Endothelial cell of umbilical vein (primary cell): ENCODE results near the gene MTO1. TPM values are rescaled to one million over a fixed set of nuclear protein-coding genes. Genes with fewer than 3 reads are reported as not detected.

ENCODE experiments used
- Bru-seq: library from RNA; stranded (reverse); fragments of 400-500 nt; gene quantifications from one replicate; lab custom pipeline; 2021; lab: Mats Ljungman, UMichigan
- BruChase-seq, 2 experiments: library from RNA; stranded (reverse); fragments of 400-500 nt; gene quantifications; one replicate each; lab custom pipeline; 2021; lab: Mats Ljungman, UMichigan
- BruUV-seq: library from RNA; stranded (reverse); fragments of 400-500 nt; replicated peaks from 2 replicates; lab custom pipeline; 2021; lab: Mats Ljungman, UMichigan
- CTCF ChIA-PET: fragments of 300-600, 350-600 bp; sonication (Branson Sonifier 250); formaldehyde crosslinking; loops from one replicate; lab custom pipeline; 2021; ENCODE audit warnings: antibody characterized with exemption, inconsistent platforms; lab: Charles Lee
- POLR2A ChIA-PET: fragments of 300-600, 350-600 bp; sonication (Branson Sonifier 250); formaldehyde crosslinking; loops from one replicate; lab custom pipeline; 2021; ENCODE audit warnings: antibody characterized with exemption, inconsistent platforms; lab: Charles Lee
- DNase-seq: peaks from one replicate; pipeline ENCODE4 v3.0.0-alpha.2; 2011; ENCODE audit warnings: low read depth, low spot score
- FAIRE-seq: peaks from 2 replicates; lab custom pipeline; 2011; peaks lifted over from hg19 to GRCh38; lab: Jason Lieb, UNC
- H2AFZ ChIP-seq: 2 replicates; pipeline ENCODE4 v1.6.0; 2012; ENCODE audit warnings: low read depth, low read length, control low read depth, inconsistent platforms
- H3K27ac ChIP-seq: 2 replicates; pipeline ENCODE4 v1.5.1; 2011; ENCODE audit warnings: low read depth, mild to moderate bottlenecking, control low read depth, low read length, moderate library complexity; ENCODE audit not compliant: insufficient read depth
- H3K27me3 ChIP-seq, 2 experiments: 2 replicates each; pipeline versions ENCODE4 v1.6.0 to v1.6.1; 2011; ENCODE audit warnings: low read length in 2 of 2, mixed read lengths in 1 of 2; ENCODE audit not compliant: control insufficient read depth in 2 of 2, insufficient read depth in 2 of 2
- H3K36me3 ChIP-seq, 2 experiments: 2 replicates in 1 of 2; 3 replicates in 1 of 2; pipeline ENCODE4 v1.5.1; 2011; ENCODE audit warnings: low read length in 2 of 2, mild to moderate bottlenecking in 1 of 2, moderate library complexity in 1 of 2; ENCODE audit not compliant: control insufficient read depth in 2 of 2, insufficient read depth in 2 of 2; ENCODE audit errors: extremely low read depth in 1 of 2
- H3K4me1 ChIP-seq: 3 replicates; pipeline ENCODE4 v1.5.1; 2011; ENCODE audit warnings: mild to moderate bottlenecking, low read length; ENCODE audit not compliant: control insufficient read depth, insufficient read depth; ENCODE audit errors: extremely low read depth
- H3K4me2 ChIP-seq: 2 replicates; pipeline ENCODE4 v1.6.1; 2011; ENCODE audit warnings: low read length, control low read depth, mixed read lengths; ENCODE audit not compliant: insufficient read depth
- H3K4me3 ChIP-seq, 3 experiments: fragments of 200-600 bp in 1 of 3; sonication (generic), shearing (Covaris generic) in 1 of 3; replicated peaks in 1 of 3; 2 replicates each; pipeline ENCODE4 v1.5.1; 2011 to 2016; ENCODE audit warnings: control low read depth in 3 of 3, low read length in 3 of 3, mild to moderate bottlenecking in 2 of 3, inconsistent platforms in 1 of 3, low read depth in 1 of 3, moderate library complexity in 1 of 3; ENCODE audit not compliant: insufficient read depth in 1 of 3
- H3K79me2 ChIP-seq: 2 replicates; pipeline ENCODE4 v1.6.0; 2012; ENCODE audit warnings: low read length, inconsistent platforms; ENCODE audit not compliant: control insufficient read depth, insufficient read depth
- H3K9ac ChIP-seq: replicated peaks from 2 replicates; pipeline ENCODE3; 2011; ENCODE audit warnings: low read length, control low read depth; ENCODE audit not compliant: insufficient read depth; ENCODE audit errors: extremely low read depth
- H3K9me1 ChIP-seq: replicated peaks from 3 replicates; pipeline ENCODE4 v1.6.0; 2011; ENCODE audit warnings: mild to moderate bottlenecking, low read length; ENCODE audit not compliant: control insufficient read depth, insufficient read depth; ENCODE audit errors: extremely low read depth
- H3K9me3 ChIP-seq: replicated peaks from 2 replicates; pipeline ENCODE4 v1.5.1; 2012; ENCODE audit warnings: low read length, inconsistent platforms; ENCODE audit not compliant: control insufficient read depth, insufficient read depth
- H4K20me1 ChIP-seq: replicated peaks from 2 replicates; pipeline ENCODE3; 2011; ENCODE audit warnings: mild to moderate bottlenecking, low read length; ENCODE audit not compliant: control insufficient read depth, insufficient read depth; ENCODE audit errors: extremely low read depth
- EZH2 ChIP-seq: IDR thresholded peaks from 2 replicates; pipeline ENCODE4 v1.6.1; 2012; ENCODE audit warnings: borderline replicate concordance, low read depth, mild to moderate bottlenecking, moderate library complexity, low read length, inconsistent platforms; ENCODE audit not compliant: severe bottlenecking
- FOS ChIP-seq: IDR thresholded peaks from 2 replicates; pipeline ENCODE4 v1.6.1; 2011; ENCODE audit warnings: mild to moderate bottlenecking, low read length, moderate library complexity, borderline replicate concordance; ENCODE audit not compliant: insufficient read depth
- GATA2 ChIP-seq: IDR thresholded peaks from 2 replicates; pipeline ENCODE4 v1.7.0; 2011; ENCODE audit warnings: low read depth, mild to moderate bottlenecking, moderate library complexity, mixed read lengths, low read length; ENCODE audit not compliant: insufficient read length, insufficient read depth
- JUN ChIP-seq: IDR thresholded peaks from 2 replicates; pipeline ENCODE4 v1.6.1; 2011; ENCODE audit warnings: borderline replicate concordance, low read depth; ENCODE audit not compliant: insufficient read length, insufficient read depth
- MYC ChIP-seq: IDR thresholded peaks from one replicate; pipeline ENCODE4 v1.6.1; 2011; ENCODE audit warnings: mild to moderate bottlenecking, low read depth, low read length
- POLR2A ChIP-seq: IDR thresholded peaks from 2 replicates; pipeline ENCODE4 v1.6.1; 2012; ENCODE audit warnings: low read depth, mild to moderate bottlenecking, control low read depth, low read length
- POLR2AphosphoS5 ChIP-seq: IDR thresholded peaks from 2 replicates; pipeline ENCODE4 v1.6.1; 2012; ENCODE audit warnings: low read depth, mild to moderate bottlenecking, control low read depth, low read length, moderate library complexity; ENCODE audit not compliant: insufficient read depth
- dilution Hi-C: fragments of 300-500 bp; cut with MboI; formaldehyde crosslinking; loops from one replicate; pipeline ENCODE4 v1.15.0; 2019; ENCODE audit warnings: low sequenced_read_pairs; ENCODE audit not compliant: extremely low pct_ligation_motif_present
- intact Hi-C: fragments of 100-400 bp; cut with micrococcal nuclease; formaldehyde crosslinking; loops from one replicate; pipeline ENCODE4 v1.10.0; 2022
- long read RNA-seq: library from polyadenylated mRNA; stranded (forward); transcript quantifications from one replicate; pipeline ENCODE4 v2.0.0, GENCODE V29; 2021
- polyA minus RNA-seq, 3 experiments: library from RNA; depleted of rRNA, polyadenylated mRNA; stranded (reverse); fragments of >200 nt; gene quantifications; 1 replicate in 1 of 3; 2 replicates in 2 of 3; pipeline ENCODE4 v1.2.3, GENCODE V29; 2011
- polyA plus RNA-seq, 4 experiments: library from polyadenylated mRNA; depleted of rRNA in 3 of 4; stranded (reverse) in 3 of 4; unstranded in 1 of 4; fragments of >200 nt; gene quantifications; 2 replicates each; pipeline versions ENCODE4 v1.2.1 to v1.2.3, GENCODE V29; 2011 to 2012; ENCODE audit warnings: missing spikeins in 1 of 4
- total RNA-seq: library from RNA; stranded (reverse); gene quantifications from 2 replicates; pipeline ENCODE4 v1.2.3, GENCODE V29; 2021
- TF ChIP-seq, protein P1 (sequence below), 2 donors: IDR thresholded peaks; 1 replicate in 1 of 2; 2 replicates in 1 of 2; pipeline ENCODE4 v1.5.1; 2011; ENCODE audit warnings: low read length in 2 of 2, mild to moderate bottlenecking in 2 of 2, moderate library complexity in 2 of 2, control low read depth in 1 of 2, inconsistent platforms in 1 of 2, low read depth in 1 of 2; ENCODE audit not compliant: insufficient read depth in 1 of 2; ENCODE audit errors: extremely low read depth in 1 of 2
- TF ChIP-seq, protein P2 (sequence below): IDR thresholded peaks from 2 replicates; pipeline ENCODE4 v1.6.1; 2011; ENCODE audit not compliant: insufficient read depth, insufficient read length

The MTO1 gene, protein sequence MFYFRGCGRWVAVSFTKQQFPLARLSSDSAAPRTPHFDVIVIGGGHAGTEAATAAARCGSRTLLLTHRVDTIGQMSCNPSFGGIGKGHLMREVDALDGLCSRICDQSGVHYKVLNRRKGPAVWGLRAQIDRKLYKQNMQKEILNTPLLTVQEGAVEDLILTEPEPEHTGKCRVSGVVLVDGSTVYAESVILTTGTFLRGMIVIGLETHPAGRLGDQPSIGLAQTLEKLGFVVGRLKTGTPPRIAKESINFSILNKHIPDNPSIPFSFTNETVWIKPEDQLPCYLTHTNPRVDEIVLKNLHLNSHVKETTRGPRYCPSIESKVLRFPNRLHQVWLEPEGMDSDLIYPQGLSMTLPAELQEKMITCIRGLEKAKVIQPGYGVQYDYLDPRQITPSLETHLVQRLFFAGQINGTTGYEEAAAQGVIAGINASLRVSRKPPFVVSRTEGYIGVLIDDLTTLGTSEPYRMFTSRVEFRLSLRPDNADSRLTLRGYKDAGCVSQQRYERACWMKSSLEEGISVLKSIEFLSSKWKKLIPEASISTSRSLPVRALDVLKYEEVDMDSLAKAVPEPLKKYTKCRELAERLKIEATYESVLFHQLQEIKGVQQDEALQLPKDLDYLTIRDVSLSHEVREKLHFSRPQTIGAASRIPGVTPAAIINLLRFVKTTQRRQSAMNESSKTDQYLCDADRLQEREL
- total RNA-seq: 24.8 and 25.1 TPM in 2 replicates
- 10.7 and 12.6 TPM in 2 replicates for polyA plus RNA-seq
- 10.1 and 10.8 TPM in 2 replicates for polyA plus RNA-seq (2011; cell fraction: cytosol; rRNA removed)
- polyA plus RNA-seq (2011; cell fraction: nucleus; rRNA removed): 34.5 and 36.5 TPM in 2 replicates
- polyA plus RNA-seq (2012): 12.2 and 17.0 TPM in 2 replicates
- polyA minus RNA-seq: 17.6 and 20.4 TPM in 2 replicates
- 21.8 TPM for polyA minus RNA-seq (2011; cell fraction: cytosol; rRNA and poly(A)+ RNA removed)
- polyA minus RNA-seq (2011; cell fraction: nucleus; rRNA and poly(A)+ RNA removed): 23.9 and 24.9 TPM in 2 replicates
- percentile 68 among the genes with signal in this experiment for Bru-seq, nascent RNA
- BruChase-seq, experiment 1, labeled RNA remaining after a 6-hour chase: percentile 68 among the genes with signal in this experiment
- percentile 62 among the genes with signal in this experiment for BruChase-seq, experiment 2, labeled RNA remaining after a 2-hour chase
- long read RNA-seq, full-length matches to known transcripts: 39 of 65 reads
- long read RNA-seq, partial matches to known transcripts: 5 of 65 reads
- long read RNA-seq, other reads (novel, unspliced or antisense): 21 of 65 reads

DNA sequence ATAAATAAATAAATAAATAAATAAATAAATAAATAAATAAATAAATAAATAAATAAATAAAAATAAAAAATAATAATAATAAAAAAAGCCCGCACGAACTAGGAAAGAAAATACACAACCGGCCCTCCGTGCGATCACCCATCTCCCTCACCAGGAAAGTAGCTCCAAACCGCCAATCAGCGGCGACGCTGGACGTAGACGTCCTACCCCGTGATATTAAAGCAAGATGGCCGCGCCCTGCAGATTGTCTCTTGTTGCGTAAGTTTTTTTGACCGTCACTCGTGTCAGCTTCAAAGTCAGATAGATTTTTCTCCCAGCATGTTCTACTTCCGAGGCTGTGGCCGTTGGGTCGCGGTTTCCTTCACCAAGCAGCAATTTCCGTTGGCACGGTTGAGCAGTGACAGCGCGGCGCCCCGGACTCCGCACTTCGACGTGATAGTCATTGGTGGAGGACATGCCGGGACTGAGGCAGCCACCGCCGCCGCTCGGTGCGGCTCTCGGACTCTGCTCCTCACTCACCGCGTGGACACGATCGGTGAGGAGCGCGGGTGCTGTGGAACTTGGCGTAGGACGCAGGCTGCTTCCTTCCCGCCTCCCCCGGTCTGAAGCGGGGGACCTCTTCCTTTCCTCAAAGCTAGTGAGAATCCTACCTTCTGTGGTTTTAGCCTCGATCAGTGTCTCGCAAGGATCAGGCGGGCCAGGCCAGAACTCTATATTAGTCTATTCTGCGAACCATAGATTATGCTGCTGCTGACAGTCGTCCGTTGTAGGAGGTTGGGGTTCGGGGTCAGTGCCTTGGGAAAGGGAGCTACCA, at the start of gene MTO1:
TSS of gene MTO1 (plus strand) at position 201 of the 814 bp plus-strand sequence. CDS start at position 319, 118 bp downstream.
- dilution Hi-C loops: no loop called here
- CTCF ChIA-PET: interaction anchor here (1.0 to 1.7 kb wide), 10 partner anchors 9 to 845 kb away, joined by 3 to 11 read pairs (median 4); no protein-coding TSS in a partner anchor
- FAIRE-seq: peak; percentile 97

More for the DNA sequence above, at the start of gene MTO1:
- TSS peak; percentile 79 for BruUV-seq
- Histone ChIP-seq H3K79me2 (peaks cover 23% of the 10 kb centered on the region), H4K20me1 (no peaks in the 10 kb centered on the region), H3K9me1 (no peaks in the 10 kb centered on the region), H3K36me3 (peaks cover 0 to 6% of the 10 kb centered on the region in 2 experiments), H3K4me2 (peak within 1 kb of the TSS; percentile 86), H3K9me3 (no peaks in the 10 kb centered on the region), H3K9ac (peak within 1 kb of the TSS; percentile 91), H3K27ac (peak within 1 kb of the TSS; percentile 71), H3K27me3 (no peaks in the 10 kb centered on the region), H2AFZ (peak within 1 kb of the TSS; percentile 92), H3K4me3 (peak within 1 kb of the TSS; percentile 80 to 92 (median 81)), H3K4me1 (peaks cover 6% of the 10 kb centered on the region)
- DNase-seq: peak; percentile 90
- intact Hi-C loops: loop anchor here (1.0 to 5.0 kb wide), 2 partner anchors 9 to 121 kb away; partner anchors contain the start of gene CGAS
- POLR2A ChIA-PET: interaction anchor here (0.6 to 1.9 kb wide), 4 partner anchors 11 to 192 kb away, joined by 3 to 7 read pairs (median 4); partner anchors contain the start of genes EEF1A1 and SLC17A5
- TF ChIP-seq, protein P1, sequence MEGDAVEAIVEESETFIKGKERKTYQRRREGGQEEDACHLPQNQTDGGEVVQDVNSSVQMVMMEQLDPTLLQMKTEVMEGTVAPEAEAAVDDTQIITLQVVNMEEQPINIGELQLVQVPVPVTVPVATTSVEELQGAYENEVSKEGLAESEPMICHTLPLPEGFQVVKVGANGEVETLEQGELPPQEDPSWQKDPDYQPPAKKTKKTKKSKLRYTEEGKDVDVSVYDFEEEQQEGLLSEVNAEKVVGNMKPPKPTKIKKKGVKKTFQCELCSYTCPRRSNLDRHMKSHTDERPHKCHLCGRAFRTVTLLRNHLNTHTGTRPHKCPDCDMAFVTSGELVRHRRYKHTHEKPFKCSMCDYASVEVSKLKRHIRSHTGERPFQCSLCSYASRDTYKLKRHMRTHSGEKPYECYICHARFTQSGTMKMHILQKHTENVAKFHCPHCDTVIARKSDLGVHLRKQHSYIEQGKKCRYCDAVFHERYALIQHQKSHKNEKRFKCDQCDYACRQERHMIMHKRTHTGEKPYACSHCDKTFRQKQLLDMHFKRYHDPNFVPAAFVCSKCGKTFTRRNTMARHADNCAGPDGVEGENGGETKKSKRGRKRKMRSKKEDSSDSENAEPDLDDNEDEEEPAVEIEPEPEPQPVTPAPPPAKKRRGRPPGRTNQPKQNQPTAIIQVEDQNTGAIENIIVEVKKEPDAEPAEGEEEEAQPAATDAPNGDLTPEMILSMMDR (IDR thresholded peaks at IDR 0.05; ENCODE audit: extremely low read depth in 1 of 2, insufficient read depth in 1 of 2, low read depth in 1 of 2, low read length in 2 of 2): no peak
- peak; percentile 78 for TF ChIP-seq POLR2AphosphoS5
- no peak for TF ChIP-seq GATA2
- no peak for TF ChIP-seq FOS
- TF ChIP-seq EZH2: no peak
- no peak for TF ChIP-seq JUN
- TF ChIP-seq POLR2A: peak; percentile 97
- no peak for TF ChIP-seq MYC
- TF ChIP-seq, protein P2, sequence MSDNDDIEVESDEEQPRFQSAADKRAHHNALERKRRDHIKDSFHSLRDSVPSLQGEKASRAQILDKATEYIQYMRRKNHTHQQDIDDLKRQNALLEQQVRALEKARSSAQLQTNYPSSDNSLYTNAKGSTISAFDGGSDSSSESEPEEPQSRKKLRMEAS: no peak
